Stimulated activated CD8-positive, alpha-beta memory T cell treated with anti-CD3 and anti-CD28 coated beads, Interleukin-15, amount 100 ng/mL, for 24 hours (primary cell): Measurements from ENCODE around the gene C19orf25.
"Not testable (repeated sequence)": the region's sequence is repeated elsewhere in the genome, so short reads cannot be mapped to it uniquely, and the experiment has no call there.

Source experiments
- DNase-seq: peaks from one replicate; pipeline ENCODE4 v3.0.0-alpha.2; 2020; ENCODE audit warnings: low read depth

C19orf25 gene

DNA sequence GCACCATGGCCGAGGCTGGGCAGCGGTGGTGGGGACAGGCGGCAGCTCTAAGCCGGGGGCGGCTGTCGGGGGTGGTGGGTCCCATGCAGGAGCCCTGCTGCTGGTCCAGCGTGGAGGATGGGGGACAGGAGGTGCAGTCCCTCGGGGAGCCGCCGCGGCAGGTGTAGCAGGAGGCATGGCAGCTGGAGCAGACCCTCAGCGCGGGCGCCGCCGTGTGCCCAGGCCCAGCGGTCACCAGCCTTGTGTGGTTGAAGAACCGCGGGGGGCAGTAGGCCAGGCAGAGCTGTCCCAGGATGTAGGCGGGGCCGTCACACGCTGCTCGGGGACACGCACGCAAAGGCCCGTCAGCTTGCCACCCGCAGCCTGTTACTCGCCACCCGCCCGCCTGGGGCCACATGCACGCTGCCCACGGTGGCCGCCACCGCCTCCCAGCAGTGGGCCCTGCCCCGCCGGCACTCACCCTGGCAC lies 2.9 kb upstream of the C19orf25 start:
- DNase-seq, result no peak

DNA sequence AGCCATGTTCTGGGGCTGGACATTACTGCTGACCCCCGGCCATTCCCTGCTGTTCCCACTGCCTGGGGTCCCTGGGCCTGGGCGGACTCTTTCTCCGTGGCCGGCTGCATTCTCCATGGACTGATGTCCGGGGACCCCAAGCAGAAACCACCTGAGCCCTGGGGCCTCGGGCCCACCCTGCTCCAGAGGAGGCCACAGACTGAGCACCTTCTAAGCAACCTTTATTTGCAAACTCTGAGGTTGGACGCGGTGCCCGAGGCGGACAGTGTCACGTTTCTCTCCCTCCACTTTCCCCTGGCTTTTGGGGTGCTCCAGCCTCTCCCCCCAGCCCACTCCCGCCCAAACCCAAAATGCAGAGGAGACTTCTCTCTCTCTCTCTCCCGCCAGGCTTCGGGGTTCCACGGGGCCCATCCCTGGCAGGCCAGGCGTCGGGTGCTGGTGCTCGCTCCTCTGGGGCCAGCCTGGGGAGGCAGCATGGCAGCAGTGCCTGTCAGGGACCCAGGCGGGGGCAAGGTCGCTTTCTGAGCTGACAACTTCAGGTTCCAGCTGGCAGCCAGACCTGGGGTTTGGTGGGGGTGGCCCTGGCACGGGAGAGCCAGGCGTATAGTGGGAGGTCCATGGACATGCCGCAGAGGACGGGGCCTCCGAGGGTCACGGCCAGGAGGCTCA lies 2.3 kb upstream of the C19orf25 start:
- no peak for DNase-seq

DNA sequence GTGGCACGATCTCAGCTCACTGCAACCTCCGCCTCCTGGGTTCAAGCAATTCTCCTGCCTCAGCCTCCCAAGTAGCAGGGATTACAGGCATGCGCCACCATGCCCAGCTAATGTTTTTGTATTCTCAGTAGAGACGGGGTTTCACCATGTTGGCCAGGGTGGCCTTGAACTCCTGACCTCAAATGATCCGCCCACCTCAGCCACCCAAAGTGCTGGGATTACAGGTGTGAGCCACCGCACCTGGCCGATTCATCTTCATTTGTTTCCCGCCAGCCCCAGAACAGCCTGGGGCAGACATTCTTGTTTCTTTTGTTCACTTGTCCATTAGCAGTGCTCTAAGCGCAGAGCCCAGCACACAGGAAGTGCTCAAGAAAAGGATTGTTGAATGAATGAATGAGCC lies 2.0 kb downstream of the C19orf25 start:
- DNase-seq, result not testable (repeated sequence)

DNA sequence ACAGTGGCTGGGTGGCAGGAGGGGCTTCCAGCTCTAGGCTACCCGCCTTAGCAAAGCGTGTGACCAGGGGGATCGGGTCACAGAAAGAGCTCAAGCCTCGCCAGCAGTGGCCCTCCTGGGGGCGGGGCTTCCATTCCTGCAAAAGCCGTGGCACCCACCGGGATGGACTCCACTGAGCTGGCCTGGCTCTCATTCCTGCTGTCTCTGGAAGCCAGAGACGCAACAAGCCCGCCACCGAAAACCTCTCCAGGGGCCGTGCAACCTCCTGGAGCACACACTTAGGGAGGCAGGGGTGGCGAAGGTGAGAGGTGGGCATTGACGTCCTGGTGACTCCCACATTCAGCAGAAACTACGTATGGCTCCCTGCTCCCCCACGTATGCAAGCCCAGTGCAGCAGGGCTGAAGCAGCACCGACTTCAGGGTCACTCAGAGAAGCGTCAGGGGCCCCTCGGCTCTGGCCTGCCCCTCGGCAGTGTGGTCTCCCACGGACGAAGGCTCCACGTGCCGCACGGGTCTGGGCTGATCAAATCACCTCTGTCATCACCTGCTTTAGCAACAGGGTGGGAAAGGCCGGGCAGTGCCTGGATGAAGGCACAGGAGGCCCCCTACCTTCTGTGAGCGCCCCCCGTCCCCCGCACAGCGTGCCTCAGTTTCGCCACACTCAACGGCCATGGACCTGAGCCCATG lies 3.1 kb downstream of the C19orf25 start:
- DNase-seq, result no peak

DNA sequence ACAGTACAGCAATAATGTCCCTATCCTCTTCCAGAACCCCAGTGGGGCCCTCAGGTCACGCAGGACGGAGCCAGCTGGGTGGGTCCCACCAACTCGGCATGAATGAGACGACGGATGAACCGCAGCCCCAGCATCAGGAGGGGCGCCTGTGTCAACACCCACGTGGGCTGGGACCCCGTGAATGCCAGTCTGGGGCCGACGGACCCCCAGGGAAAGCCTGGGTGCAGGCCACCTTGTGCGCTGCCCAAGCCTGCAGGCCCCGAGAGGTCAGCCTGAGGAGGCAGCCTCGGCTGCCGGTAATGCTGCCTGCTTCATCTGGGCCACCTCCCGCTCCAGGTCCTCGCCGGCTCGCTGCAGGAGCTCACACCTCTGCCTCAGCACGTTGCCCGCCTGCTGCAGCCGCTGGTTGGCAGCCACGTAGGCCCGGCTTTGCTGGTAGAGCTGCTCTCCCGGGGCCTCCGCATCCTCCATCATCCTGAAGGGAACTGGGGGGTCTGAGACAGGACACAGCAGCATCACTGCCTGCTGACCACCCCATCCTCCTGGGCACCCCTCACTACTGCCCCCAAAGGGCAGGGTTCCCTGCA lies 4.2 kb downstream of the C19orf25 start:
- no peak for DNase-seq

DNA sequence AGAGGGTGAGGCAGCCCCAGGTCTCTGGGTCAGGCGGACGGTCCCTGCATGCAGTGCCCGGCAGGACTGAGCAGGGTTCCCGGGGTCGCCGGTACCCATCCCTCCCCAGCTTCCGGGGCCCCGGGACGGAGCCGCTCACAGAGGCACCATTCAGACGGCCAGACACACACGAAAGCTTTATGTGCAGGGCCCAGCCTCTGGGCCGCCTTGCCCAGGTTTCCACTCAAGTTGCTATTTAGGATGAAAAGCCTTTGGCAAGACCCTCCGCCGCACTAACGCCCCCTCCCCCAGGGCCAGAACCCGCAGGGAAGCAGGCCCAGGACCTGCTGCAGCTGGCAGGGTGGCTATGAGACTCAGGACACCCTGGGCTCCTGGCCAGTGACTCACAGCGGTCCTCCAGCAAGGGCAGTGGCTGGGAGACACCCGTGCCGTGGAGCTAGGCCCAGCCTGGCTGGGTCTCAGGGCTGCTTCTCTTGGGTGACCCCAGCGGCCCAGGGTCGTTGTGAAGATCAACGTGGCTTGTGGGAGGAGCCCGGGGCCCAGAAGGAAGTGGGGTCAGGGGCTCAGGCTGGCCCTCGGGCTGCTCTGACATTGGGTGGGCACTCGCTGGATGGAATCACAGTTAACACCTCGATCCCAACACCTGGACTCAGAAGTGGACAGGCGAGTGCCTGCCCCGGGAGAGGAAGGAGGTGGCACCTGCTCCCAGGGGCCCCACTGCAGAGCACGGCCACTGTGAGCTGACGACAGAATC lies 4.8 kb downstream of the C19orf25 start:
- DNase-seq, result no peak

DNA sequence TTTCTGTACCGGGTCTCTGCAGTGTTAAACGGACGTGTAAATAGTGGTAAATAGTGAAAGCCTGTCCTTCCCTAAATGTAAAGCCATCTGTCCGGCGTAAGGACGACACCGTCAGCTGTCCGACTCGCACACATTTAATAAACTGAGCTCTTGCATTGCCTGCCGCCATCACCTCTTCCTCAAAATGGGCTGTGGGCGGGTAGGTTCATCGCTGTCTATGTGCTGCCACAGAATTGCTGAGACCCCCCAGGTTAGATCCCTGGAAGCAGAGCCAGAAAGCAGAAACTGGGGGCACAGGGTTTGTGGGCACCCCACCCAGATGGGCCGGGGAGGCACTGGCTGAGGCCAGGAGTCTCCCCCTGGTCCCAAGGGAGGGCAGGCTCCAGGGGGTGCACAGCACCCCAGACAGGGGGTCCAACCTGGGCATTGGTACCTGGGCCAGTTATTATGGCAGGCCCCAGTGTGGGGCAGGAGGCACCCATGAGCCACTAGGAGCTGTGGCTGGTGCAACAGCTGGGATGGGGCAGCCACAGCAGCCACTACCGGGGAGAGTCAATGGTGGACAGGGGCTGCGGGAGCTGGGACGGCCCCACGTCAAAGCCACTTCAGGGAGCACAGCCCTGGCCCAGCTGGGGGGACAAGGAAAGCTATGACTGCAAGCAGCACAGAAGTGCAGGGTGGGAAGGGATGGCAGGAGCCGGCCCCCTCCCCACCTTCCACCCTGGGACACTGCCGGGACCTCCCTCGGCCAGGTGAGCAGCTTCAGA lies 5.7 kb downstream of the C19orf25 start:
- DNase-seq, result no peak

DNA sequence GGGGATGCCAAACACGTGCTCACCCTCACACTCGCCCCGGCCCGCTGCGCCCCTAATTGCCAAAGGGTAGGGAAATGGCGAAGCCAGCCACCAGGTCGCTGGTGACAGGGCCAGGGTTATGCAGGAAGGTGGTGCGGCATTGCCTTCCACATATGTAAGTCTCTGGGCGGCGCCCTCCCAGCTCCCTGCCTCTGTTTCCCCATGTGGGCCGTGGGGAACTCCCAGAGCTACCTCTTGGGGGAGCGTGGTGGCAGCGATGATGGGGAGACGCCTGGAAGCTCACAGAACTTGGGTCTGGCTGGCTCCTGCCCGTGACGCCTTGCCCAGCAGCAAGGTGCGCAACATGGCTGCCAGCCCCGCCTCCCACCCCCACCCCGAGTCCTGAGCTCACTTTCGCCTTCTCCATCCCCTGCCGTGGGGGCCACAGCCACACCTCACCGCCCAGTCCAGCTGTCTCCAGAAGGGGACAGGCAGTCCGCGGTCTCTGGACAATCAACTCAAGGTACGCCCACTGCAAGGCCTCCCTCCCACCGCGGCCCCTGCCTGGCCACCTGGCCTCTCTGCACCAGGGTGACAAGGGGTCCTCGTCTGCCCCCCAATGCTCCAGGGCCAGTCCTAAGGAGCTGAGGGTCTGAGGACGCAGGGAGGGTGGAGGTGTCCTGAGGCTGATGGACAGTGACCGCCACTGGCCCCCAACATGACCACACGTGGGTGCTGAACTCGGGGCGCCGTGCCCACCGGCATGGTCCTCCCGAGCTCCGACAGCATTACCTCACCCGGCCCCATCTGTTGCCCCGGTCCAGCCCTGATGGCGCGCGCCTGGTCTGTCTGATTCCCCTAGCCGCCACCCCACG lies 6.6 kb downstream of the C19orf25 start:
- DNase-seq, result no peak

DNA sequence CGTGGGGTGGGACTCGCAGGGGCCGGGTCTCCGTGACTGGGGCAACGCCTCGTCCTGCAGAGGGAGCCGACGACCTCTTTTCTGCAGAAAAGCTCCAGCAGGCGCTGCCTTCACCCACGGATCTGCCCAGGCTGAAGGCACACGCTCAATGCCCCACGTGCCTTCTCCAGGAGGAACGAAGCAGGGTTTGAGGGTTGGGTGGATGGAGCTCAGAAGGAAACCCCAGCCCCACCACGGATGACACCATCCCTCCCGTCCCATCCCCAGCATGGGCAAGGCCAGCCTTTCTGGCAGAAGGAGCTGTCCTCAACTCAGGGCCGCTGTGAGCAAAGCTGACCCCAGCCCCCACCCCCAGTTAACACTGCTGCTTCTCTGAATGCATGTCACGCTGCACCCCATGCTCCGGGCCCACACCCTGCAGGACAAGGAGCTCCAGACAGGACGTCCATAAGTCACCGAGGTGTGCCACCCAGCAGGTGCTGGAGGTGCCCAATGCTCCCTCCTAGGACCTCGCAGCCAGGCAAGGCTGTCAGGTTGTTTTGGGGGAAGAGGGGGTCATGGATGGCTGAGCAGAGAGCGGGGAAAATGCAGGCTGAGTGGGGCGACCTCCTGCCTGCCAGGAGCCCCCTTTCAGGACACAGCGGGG lies 7.4 kb downstream of the C19orf25 start:
- DNase-seq, result no peak

DNA sequence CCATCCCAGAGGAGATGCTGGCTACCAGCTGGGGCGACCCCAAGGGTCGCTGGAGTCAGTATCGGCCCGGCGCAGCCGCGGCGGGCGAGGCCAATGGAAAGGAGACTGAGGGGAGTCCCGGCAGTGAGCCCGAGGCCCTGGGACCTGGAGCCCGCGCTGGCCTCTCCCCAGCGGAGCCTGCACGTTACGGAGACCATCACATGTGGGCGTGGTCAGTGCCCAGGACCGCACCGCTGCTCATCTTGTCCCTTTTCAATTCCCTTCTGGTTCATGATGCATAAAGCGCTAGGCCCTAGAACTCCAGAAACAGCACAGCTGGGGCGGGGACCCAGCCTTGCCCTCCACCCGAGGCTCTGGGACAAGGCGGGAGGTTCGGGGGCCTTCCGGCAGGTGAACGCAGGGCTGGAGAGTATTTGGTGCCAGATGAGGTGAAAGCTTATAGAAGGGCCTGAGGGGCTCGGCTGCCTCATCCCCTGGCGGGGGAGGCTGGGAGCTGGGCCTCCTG lies 8.0 kb downstream of the C19orf25 start:
- DNase-seq, result no peak

DNA sequence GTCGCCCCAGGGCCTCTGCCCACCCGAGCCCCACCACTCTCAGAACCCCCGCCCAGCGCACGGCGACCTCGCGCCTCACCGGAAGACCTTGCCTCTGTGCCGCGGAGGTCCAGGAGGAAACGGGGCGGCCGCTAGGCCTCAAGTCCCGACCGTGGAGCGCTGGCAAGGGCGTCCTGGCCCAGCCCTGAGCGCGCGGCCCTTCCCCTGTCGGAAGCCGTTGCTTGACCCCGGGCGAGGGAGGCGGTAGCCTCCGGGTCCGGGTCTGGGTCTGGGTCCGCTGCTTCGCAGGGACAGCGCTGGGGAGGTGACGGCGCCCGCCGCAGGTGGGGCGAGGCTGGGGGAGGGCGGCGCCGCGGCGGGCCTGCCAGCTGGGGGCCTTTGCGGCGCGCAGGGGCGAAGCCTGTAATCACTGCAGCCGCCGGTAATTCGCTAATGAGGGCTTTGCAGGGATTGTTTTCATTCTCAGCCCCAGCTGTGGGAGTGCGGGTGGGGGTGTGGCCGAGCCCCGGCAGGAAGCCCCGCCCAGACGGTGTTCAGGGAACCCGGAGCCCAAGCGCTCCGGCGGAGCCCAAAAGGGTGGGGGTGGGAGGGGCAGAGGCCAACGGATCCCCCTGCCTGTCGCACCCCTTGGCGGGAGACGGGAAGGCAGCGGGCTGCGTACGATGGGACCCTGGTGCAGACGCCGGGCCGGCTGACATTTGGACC lies 8.6 kb downstream of the C19orf25 start:
- DNase-seq, result no peak

DNA sequence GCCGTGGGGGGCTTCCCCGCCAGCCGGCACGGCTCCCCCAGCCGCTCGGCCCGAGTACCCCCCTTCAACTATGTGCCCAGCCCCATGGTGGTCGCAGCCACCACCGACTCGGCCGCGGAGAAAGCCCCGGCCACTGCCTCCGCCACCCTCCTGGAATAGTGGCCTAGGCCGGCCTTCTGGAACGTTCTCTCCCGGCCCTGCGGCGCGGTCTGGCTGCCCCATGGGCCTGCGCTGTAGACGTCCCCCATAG lies 9.0 kb downstream of the C19orf25 start:
- no peak for DNase-seq

DNA sequence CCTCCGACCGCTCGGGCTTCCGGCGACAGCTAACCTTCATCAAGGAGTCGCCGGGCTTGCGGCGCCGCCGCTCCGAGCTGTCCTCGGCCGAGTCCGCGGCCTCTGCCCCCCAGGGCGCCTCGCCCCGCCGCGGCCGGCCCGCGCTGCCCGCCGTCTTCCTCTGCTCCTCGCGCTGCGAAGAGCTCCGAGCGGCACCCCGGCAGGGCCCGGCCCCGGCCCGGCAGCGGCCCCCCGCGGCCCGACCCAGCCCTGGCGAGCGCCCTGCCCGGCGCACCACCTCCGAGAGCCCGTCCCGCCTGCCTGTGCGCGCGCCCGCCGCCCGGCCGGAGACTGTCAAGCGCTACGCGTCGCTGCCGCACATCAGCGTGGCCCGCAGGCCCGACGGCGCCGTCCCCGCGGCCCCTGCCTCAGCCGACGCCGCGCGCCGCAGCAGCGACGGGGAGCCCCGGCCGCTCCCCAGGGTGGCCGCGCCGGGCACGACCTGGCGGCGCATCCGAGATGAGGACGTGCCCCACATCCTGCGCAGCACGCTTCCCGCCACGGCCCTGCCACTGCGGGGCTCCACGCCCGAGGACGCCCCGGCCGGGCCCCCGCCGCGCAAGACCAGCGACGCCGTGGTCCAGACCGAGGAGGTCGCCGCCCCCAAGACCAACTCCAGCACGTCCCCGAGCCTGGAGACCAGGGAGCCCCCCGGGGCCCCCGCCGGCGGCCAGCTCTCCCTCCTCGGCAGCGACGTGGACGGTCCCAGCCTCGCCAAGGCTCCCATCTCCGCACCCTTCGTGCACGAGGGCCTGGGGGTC lies 9.6 kb downstream of the C19orf25 start:
- no peak for DNase-seq

DNA sequence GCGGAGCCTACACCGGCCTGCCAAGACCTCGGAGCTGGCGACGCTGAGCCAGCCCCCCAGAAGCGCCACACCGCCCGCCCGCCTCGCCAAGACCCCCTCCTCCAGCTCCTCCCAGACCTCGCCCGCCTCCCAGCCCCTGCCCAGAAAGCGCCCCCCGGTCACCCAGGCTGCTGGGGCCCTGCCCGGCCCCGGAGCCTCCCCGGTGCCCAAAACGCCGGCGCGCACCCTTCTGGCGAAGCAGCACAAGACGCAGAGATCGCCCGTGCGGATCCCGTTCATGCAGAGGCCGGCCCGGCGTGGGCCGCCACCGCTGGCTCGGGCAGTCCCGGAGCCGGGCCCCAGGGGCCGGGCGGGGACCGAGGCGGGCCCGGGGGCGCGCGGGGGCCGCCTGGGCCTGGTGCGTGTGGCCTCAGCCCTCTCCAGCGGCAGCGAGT lies 10.2 kb downstream of the C19orf25 start:
- DNase-seq, result no peak

DNA sequence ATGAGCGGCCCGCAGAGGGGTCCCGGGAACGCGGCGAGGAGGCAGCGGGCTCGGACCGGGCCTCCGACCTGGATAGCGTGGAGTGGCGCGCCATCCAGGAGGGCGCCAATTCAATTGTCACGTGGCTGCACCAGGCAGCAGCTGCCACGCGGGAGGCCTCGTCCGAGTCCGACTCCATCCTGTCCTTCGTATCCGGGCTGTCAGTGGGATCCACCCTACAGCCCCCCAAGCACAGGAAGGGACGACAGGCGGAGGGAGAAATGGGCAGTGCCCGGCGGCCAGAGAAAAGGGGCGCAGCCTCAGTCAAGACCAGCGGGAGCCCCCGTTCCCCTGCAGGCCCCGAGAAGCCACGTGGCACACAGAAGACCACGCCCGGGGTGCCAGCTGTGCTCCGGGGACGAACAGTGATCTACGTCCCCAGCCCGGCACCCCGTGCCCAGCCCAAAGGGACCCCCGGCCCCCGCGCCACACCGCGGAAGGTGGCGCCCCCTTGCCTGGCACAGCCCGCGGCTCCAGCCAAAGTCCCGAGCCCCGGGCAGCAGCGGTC lies 10.7 kb downstream of the C19orf25 start:
- no peak for DNase-seq

DNA sequence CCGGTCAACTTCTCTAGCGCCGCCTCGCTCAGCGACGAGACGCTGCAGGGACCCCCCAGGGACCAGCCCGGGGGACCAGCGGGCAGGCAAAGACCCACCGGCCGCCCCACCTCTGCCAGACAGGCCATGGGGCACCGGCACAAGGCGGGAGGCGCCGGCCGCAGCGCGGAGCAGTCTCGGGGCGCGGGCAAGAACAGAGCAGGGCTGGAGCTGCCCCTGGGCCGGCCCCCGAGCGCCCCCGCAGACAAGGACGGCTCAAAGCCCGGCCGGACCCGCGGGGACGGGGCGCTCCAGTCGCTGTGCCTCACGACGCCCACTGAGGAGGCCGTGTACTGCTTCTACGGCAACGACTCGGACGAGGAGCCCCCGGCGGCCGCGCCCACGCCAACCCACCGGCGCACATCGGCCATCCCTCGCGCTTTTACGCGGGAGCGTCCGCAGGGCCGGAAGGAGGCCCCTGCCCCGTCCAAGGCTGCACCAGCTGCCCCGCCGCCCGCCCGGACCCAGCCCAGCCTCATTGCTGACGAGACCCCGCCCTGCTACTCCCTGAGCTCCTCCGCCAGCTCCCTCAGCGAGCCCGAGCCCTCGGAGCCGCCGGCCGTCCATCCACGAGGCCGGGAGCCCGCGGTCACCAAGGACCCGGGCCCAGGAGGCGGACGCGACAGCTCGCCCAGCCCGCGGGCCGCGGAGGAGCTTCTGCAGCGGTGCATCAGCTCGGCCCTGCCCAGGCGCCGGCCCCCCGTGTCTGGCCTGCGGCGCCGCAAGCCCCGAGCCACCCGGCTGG lies 11.3 kb downstream of the C19orf25 start:
- DNase-seq, result no peak

DNA sequence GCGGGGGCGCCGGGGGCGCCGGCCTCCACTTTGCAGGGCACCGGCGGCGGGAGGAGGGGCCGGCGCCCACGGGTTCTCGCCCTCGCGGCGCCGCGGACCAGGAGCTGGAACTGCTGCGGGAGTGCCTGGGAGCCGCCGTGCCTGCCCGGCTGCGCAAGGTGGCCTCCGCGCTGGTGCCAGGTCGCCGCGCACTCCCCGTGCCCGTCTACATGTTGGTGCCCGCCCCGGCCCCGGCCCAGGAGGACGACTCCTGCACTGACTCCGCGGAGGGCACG lies 11.9 kb downstream of the C19orf25 start:
- no peak for DNase-seq
